Mammary epithelial cell (primary cell): ENCODE results near the gene RNASE11.

Experiments
- EZH2 ChIP-seq: IDR thresholded peaks from 2 replicates; pipeline ENCODE4 v1.6.1; 2012; ENCODE audit warnings: low read length, inconsistent platforms, borderline replicate concordance
- TF ChIP-seq, protein P1 (sequence below), 2 donors: IDR thresholded peaks in 1 of 2; conservative IDR thresholded peaks in 1 of 2; 2 replicates each; pipeline ENCODE4 v1.5.1; 2011 to 2012; ENCODE audit warnings: inconsistent platforms in 2 of 2, low read length in 2 of 2, mild to moderate bottlenecking in 2 of 2, control low read depth in 1 of 2, low read depth in 1 of 2; ENCODE audit not compliant: insufficient read depth in 1 of 2; ENCODE audit errors: extremely low read depth in 1 of 2

GRCh38 chr14:20623798-20624197, 36.0 kb upstream of the RNASE11 start:
- TF ChIP-seq, protein P1, sequence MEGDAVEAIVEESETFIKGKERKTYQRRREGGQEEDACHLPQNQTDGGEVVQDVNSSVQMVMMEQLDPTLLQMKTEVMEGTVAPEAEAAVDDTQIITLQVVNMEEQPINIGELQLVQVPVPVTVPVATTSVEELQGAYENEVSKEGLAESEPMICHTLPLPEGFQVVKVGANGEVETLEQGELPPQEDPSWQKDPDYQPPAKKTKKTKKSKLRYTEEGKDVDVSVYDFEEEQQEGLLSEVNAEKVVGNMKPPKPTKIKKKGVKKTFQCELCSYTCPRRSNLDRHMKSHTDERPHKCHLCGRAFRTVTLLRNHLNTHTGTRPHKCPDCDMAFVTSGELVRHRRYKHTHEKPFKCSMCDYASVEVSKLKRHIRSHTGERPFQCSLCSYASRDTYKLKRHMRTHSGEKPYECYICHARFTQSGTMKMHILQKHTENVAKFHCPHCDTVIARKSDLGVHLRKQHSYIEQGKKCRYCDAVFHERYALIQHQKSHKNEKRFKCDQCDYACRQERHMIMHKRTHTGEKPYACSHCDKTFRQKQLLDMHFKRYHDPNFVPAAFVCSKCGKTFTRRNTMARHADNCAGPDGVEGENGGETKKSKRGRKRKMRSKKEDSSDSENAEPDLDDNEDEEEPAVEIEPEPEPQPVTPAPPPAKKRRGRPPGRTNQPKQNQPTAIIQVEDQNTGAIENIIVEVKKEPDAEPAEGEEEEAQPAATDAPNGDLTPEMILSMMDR (conservative IDR thresholded peaks at IDR 0.05 in 1 of 2, IDR thresholded peaks at IDR 0.05 in 1 of 2; ENCODE audit: extremely low read depth in 1 of 2, insufficient read depth in 1 of 2, low read depth in 1 of 2, low read length in 2 of 2): no peak
- TF ChIP-seq EZH2: no peak
